B cell (primary cell): Measurements from ENCODE around the gene DCTN3.

Source experiments
- EZH2 ChIP-seq: IDR thresholded peaks from 2 replicates; pipeline ENCODE4 v1.6.1; 2012; ENCODE audit warnings: borderline replicate concordance, low read depth, mild to moderate bottlenecking, moderate library complexity, low read length; ENCODE audit not compliant: insufficient read depth, poor library complexity, severe bottlenecking
- TF ChIP-seq, protein P1 (sequence below): fragments of 200-600 bp; IDR thresholded peaks from one replicate; pipeline ENCODE4 v1.8.0; 2022; ENCODE audit warnings: antibody characterized with exemption, mild to moderate bottlenecking

DNA sequence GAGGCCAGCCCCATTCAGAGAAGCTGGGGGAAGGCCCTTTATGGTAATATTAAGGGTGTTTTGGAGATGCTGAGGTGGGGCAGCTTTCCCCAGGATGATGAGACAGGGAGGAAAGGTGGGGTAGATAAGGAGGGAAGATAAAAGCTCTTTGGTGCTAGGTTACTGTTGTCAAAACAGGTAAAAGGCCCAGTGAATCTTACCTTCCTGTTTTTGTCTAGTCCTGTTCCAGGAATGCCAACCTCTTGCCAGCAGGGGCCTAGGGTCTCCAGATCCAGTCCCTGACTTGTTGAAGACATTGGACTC lies 43.0 kb upstream of the DCTN3 start:
- TF ChIP-seq, protein P1, sequence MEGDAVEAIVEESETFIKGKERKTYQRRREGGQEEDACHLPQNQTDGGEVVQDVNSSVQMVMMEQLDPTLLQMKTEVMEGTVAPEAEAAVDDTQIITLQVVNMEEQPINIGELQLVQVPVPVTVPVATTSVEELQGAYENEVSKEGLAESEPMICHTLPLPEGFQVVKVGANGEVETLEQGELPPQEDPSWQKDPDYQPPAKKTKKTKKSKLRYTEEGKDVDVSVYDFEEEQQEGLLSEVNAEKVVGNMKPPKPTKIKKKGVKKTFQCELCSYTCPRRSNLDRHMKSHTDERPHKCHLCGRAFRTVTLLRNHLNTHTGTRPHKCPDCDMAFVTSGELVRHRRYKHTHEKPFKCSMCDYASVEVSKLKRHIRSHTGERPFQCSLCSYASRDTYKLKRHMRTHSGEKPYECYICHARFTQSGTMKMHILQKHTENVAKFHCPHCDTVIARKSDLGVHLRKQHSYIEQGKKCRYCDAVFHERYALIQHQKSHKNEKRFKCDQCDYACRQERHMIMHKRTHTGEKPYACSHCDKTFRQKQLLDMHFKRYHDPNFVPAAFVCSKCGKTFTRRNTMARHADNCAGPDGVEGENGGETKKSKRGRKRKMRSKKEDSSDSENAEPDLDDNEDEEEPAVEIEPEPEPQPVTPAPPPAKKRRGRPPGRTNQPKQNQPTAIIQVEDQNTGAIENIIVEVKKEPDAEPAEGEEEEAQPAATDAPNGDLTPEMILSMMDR = no peak
- TF ChIP-seq EZH2 = no peak
